ENCODE measurements around the gene CNTROB. TPM values are rescaled to one million over a fixed set of nuclear protein-coding genes. Genes with fewer than 3 reads are reported as not detected.

Gene CNTROB
- total and polyA plus RNA-seq, 4 donors = 6.0 to 39.1 (median 23.8) TPM

DNA sequence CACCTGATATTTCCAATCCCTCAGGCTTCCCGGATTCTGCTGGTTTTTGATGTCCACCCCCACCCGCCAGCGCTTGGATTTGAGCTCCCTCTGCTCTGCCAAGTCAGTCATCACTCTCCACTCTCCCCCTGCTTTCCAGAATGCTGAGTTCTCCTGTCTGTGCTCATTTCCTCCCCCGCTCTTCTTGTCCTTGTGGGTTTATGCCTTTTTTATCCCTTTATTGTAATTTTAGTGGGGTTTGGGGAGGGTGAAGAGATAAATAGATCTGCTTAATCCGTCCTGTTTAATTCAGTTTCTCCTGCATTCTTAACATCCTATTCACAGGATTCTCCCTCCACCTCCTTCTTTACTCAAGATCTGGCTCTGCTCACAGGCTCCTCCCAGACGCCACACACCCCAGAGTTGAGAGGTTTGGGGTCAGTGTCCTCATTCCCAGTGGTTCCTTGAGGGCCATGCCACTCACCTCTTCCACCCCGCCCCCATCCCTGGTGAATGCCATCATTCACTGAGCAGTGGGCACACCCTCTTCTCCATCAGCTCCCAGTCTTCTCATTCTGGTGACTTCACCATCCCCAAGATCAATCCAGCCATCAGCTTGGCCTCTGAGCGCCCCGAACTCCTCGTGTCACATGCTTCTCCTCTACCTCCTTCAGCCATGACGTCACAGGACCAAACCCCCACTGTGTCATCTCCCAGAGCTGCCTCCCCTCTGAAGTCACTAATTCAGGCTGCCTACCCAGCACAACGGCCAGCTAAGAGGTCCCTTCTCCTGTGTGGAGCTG, 55.3 kb downstream of the CNTROB start:
- 52 to 61% methylated on average over 12 of the region's 12 CpGs for WGBS, 2 donors
- no peaks in the 10 kb centered on the region for H3K36me3 ChIP-seq (ENCODE audit: control insufficient read depth in 1 of 2, insufficient read depth in 2 of 2, low read length in 1 of 2)
- no peaks in the 10 kb centered on the region for H3K9me3 ChIP-seq (ENCODE audit: control insufficient read depth, low read length)
- no peak overlapping the region for H3K4me3 ChIP-seq (ENCODE audit: low read length in 2 of 2)
- intact Hi-C loops (cut with DNase I) = loop anchor here (5.0 kb wide), 2 partner anchors 70 to 245 kb away; no protein-coding TSS in a partner anchor
- H3K4me1 ChIP-seq (ENCODE audit: control insufficient read depth in 1 of 2, insufficient read depth in 2 of 2, low read length in 2 of 2) = no peaks in the 10 kb centered on the region
- H3K27ac ChIP-seq (ENCODE audit: low read depth in 1 of 2, low read length in 2 of 2) = no peak overlapping the region
- DNase-seq (no peak), ATAC-seq (ENCODE audit: low FRiP score) (no peak)
- H3K27me3 ChIP-seq (ENCODE audit: control insufficient read depth in 1 of 2, insufficient read depth in 2 of 2, low read length in 1 of 2) = no peaks in the 10 kb centered on the region

DNA sequence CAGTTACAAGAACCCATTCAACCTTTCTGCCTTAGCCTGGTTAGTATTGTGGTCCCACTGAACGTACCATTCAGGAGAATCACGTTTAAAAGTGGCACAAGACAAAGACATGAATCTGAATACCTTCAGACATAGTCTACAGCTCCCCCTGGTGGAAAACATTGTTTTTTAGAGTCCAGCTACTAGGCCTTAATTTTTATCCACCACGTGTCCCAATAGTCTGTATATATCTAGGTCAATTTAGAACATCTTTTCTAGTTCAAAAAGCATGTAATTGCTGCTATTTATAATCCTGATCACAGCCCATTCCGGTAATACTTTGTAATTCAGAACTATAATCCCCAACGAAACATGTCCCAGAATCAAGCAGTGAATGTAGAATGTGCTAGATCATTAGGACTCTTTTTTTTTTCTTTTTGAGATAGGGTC, 56.8 kb downstream of the CNTROB start:
- intact Hi-C loops (cut with DNase I) = loop anchor here (1.0 to 5.0 kb wide), 5 partner anchors 69 to 246 kb away; no protein-coding TSS in a partner anchor
- ATAC-seq (ENCODE audit: low FRiP score) = peak; percentile 88
- DNase-seq = no peak
- no peaks in the 10 kb centered on the region for H3K4me1 ChIP-seq (ENCODE audit: control insufficient read depth in 1 of 2, insufficient read depth in 2 of 2, low read length in 2 of 2)
- H3K4me3 ChIP-seq (ENCODE audit: low read length in 2 of 2) = no peak overlapping the region
- WGBS, 2 donors = 22% methylated on average over 5 of the region's 5 CpGs
- no peaks in the 10 kb centered on the region for H3K36me3 ChIP-seq (ENCODE audit: control insufficient read depth in 1 of 2, insufficient read depth in 2 of 2, low read length in 1 of 2)
- H3K27ac ChIP-seq (ENCODE audit: low read depth in 1 of 2, low read length in 2 of 2) = no peak overlapping the region
- H3K27me3 ChIP-seq (ENCODE audit: control insufficient read depth in 1 of 2, insufficient read depth in 2 of 2, low read length in 1 of 2) = no peaks in the 10 kb centered on the region
- H3K9me3 ChIP-seq (ENCODE audit: control insufficient read depth, low read length) = no peaks in the 10 kb centered on the region

DNA sequence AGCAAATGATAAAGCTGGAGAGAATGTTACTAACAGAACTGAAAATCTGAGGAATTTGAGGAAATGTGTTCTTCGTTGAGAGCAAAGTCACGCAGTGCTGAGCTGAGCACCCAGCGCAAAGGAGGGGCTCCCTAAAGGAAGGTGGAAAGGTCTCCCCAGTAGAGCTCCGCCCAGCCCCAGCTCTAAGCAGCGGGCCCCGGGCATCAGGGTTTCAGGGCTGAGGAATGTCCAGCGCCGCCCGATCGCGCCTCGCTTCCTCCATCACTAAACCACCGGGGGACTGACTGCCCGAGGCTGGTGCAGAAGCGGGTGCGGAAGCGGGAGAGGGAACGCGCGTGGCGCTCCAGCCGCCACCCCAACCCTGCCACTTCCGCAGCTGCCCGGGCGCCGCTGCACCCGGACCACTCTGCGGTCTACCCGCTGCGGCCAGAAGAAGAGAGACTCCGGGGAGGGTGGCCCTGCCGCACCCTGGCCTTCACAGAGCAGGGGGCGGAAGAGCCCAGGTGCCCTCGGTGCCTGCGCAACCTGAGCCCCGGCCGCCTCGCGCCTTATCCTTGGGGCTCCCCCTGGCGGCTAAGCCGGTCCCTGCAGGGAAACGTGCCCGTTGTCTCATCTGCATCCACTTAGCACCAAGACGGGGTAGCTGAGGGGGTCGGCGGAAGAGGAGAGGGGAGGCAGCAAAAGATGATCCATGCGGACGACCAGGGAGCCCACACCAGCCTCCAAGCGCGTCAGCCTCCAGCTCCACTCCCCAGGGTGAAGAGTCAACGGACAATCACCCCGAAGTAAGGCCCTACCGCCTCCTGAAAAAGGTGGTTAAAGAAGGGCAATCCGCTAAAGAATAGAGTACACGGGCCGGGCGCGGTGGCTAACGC, 58.0 kb downstream of the CNTROB start:
- DNase-seq = peak; percentile 88 to 96
- Histone ChIP-seq H3K27ac (ENCODE audit: low read depth in 1 of 2, low read length in 2 of 2) (no peak overlapping the region), H3K36me3 (ENCODE audit: control insufficient read depth in 1 of 2, insufficient read depth in 2 of 2, low read length in 1 of 2) (no peaks in the 10 kb centered on the region), H3K4me3 (ENCODE audit: low read length in 2 of 2) (no peak overlapping the region), H3K4me1 (ENCODE audit: control insufficient read depth in 1 of 2, insufficient read depth in 2 of 2, low read length in 2 of 2) (no peaks in the 10 kb centered on the region), H3K9me3 (ENCODE audit: control insufficient read depth, low read length) (no peaks in the 10 kb centered on the region), H3K27me3 (ENCODE audit: control insufficient read depth in 1 of 2, insufficient read depth in 2 of 2, low read length in 1 of 2) (no peaks in the 10 kb centered on the region)
- intact Hi-C loops (cut with DNase I) = loop anchor here (1.0 to 5.0 kb wide), 5 partner anchors 67 to 248 kb away; no protein-coding TSS in a partner anchor
- WGBS, 2 donors = 2 to 4% methylated on average over 53 to 59 of the region's 59 CpGs
- ATAC-seq (ENCODE audit: low FRiP score) = peak; percentile 91

DNA sequence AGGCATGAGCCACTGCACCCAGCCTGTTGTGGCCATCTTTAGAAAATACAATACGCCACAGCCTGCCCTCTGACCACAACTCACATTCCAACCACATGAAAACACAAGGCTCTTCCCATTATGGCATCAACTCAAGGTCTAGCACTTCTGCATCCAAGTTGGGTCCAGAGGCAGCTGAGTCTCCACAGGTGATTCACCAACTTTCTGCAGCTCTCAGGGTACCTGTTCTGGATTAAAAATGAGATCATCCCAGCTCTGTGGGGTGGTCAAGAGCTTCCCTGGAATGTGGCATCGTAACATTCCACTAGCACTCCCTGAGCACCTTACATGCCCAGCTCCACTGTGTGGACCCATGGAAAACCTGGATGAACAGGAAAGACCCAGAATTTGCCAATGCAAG, 60.5 kb downstream of the CNTROB start:
- H3K36me3 ChIP-seq (ENCODE audit: control insufficient read depth in 1 of 2, insufficient read depth in 2 of 2, low read length in 1 of 2) = no peaks in the 10 kb centered on the region
- 70 to 76% methylated on average over 2 of the region's 2 CpGs for WGBS, 2 donors
- intact Hi-C loops (cut with DNase I) = loop anchor here in 1 of 2 donors (5.0 kb wide), 1 partner anchor 250 kb away; no protein-coding TSS in a partner anchor
- no peak for DNase-seq
- no peaks in the 10 kb centered on the region for H3K4me1 ChIP-seq (ENCODE audit: control insufficient read depth in 1 of 2, insufficient read depth in 2 of 2, low read length in 2 of 2)
- no peak overlapping the region for H3K27ac ChIP-seq (ENCODE audit: low read depth in 1 of 2, low read length in 2 of 2)
- H3K9me3 ChIP-seq (ENCODE audit: control insufficient read depth, low read length) = no peaks in the 10 kb centered on the region
- H3K4me3 ChIP-seq (ENCODE audit: low read length in 2 of 2) = no peak overlapping the region
- no peaks in the 10 kb centered on the region for H3K27me3 ChIP-seq (ENCODE audit: control insufficient read depth in 1 of 2, insufficient read depth in 2 of 2, low read length in 1 of 2)
- no peak for ATAC-seq (ENCODE audit: low FRiP score)

DNA sequence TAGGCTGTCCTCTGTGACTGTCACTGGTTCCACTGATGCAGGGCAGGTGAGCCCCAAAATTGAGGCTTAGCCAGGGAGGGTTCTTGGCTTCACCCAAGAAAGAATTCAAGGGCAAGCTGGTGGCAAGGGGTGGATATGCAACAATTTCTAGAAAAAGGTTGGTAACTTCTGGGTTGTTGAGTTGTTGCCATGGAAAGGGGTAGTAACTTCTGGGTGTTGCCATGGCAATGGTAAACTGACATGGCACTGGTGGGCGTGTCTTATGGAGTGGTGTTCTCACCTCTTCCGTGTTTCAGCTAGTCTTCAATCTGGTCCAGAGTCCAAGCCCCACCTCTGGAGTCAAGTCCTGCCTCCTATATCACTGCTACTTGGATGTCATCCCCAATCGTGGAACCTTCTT, 60.9 kb downstream of the CNTROB start:
- no peak overlapping the region for H3K27ac ChIP-seq (ENCODE audit: low read depth in 1 of 2, low read length in 2 of 2)
- H3K36me3 ChIP-seq (ENCODE audit: control insufficient read depth in 1 of 2, insufficient read depth in 2 of 2, low read length in 1 of 2) = no peaks in the 10 kb centered on the region
- no peaks in the 10 kb centered on the region for H3K27me3 ChIP-seq (ENCODE audit: control insufficient read depth in 1 of 2, insufficient read depth in 2 of 2, low read length in 1 of 2)
- ATAC-seq (ENCODE audit: low FRiP score) (no peak), DNase-seq (no peak)
- 51 to 54% methylated on average over 3 of the region's 3 CpGs for WGBS, 2 donors
- no peak overlapping the region for H3K4me3 ChIP-seq (ENCODE audit: low read length in 2 of 2)
- H3K4me1 ChIP-seq (ENCODE audit: control insufficient read depth in 1 of 2, insufficient read depth in 2 of 2, low read length in 2 of 2) = no peaks in the 10 kb centered on the region
- H3K9me3 ChIP-seq (ENCODE audit: control insufficient read depth, low read length) = no peaks in the 10 kb centered on the region
- intact Hi-C loops (cut with DNase I) = loop anchor here in 1 of 2 donors (5.0 kb wide), 1 partner anchor 251 kb away; no protein-coding TSS in a partner anchor

DNA sequence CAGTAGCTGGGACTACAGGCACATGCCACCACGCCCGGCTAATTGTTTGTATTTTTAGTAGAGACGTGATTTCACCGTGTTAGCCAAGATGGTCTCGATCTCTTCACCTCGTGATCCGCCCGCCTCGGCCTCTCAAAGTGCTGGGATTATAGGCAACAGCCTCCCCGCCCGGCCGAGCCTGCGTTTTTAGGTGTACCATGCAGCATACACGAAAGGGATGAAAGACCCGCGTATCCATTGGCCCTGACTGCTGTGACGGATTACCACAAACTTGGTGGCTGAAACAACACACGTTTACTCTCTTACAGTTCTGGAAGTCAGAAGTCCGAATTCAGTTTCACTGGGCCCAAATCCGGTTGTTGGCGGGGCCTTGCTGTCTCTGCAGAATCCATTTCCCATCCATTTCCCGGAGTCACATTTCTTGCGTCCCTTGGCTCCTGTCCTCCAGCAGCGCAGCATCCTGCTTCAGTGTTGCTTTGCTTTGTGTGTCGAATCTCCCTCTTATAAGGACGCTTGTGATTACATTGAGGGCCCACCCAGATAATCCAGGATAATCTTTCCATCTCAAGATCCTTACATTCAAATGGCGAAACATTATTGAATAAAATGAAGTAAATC, 62.1 kb downstream of the CNTROB start:
- DNase-seq = no peak
- Histone ChIP-seq H3K4me1 (ENCODE audit: control insufficient read depth in 1 of 2, insufficient read depth in 2 of 2, low read length in 2 of 2) (no peaks in the 10 kb centered on the region), H3K9me3 (ENCODE audit: control insufficient read depth, low read length) (no peaks in the 10 kb centered on the region), H3K27ac (ENCODE audit: low read depth in 1 of 2, low read length in 2 of 2) (no peak overlapping the region), H3K4me3 (ENCODE audit: low read length in 2 of 2) (no peak overlapping the region), H3K36me3 (ENCODE audit: control insufficient read depth in 1 of 2, insufficient read depth in 2 of 2, low read length in 1 of 2) (no peaks in the 10 kb centered on the region), H3K27me3 (ENCODE audit: control insufficient read depth in 1 of 2, insufficient read depth in 2 of 2, low read length in 1 of 2) (no peaks in the 10 kb centered on the region)
- intact Hi-C loops (cut with DNase I) = loop anchor here in 1 of 2 donors (5.0 kb wide), 1 partner anchor 252 kb away; no protein-coding TSS in a partner anchor
- WGBS, 2 donors = 87% methylated on average over 27 of the region's 27 CpGs
- no peak for ATAC-seq (ENCODE audit: low FRiP score)

DNA sequence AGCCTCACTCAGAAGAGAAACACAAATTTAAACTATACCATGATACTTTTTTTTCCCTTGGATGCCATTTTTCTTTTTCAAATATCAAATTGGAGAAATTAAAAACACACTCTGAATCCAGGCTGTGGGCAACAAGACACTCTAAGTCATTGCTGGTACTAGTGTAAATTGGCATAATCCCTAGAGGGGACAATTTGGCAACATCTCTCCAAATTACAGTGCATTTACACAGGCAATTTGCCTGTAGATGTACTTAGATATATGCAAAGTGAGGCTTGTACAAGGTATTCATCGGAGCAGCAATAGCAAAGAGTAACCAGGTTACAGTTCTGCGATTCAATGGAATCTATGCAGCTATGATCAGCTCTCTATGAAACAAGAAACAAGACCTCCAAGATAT, 63.7 kb downstream of the CNTROB start:
- 91 to 93% methylated on average over 2 of the region's 2 CpGs for WGBS, 2 donors

DNA sequence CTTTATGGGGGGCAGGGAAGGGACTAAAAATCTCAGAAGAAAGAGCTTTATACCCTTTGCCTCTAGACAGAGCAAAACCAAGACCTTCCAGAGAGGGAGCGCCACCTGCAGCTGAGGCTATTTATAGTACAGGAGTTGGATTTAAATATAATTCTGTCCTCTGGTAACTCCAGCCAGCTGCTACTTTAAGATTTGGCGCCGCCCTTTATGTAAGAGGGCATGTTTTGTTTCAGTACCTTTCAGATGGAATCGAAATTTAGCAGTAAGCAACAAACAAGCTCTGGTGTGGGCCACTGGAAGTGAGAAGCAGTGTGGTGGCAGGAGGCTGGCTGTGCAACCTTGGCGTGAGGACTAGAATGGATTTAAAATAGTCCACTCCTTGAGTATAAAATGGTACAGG, 65.2 kb downstream of the CNTROB start:
- H3K27me3 ChIP-seq (ENCODE audit: control insufficient read depth in 1 of 2, insufficient read depth in 2 of 2, low read length in 1 of 2) = no peaks in the 10 kb centered on the region
- no peak overlapping the region for H3K4me3 ChIP-seq (ENCODE audit: low read length in 2 of 2)
- intact Hi-C loops (cut with DNase I) = no loop called here
- ATAC-seq (ENCODE audit: low FRiP score) = no peak
- H3K9me3 ChIP-seq (ENCODE audit: control insufficient read depth, low read length) = no peaks in the 10 kb centered on the region
- WGBS, 2 donors = 16 to 17% methylated on average over 5 of the region's 5 CpGs
- H3K36me3 ChIP-seq (ENCODE audit: control insufficient read depth in 1 of 2, insufficient read depth in 2 of 2, low read length in 1 of 2) = no peaks in the 10 kb centered on the region
- H3K4me1 ChIP-seq (ENCODE audit: control insufficient read depth in 1 of 2, insufficient read depth in 2 of 2, low read length in 2 of 2) = no peaks in the 10 kb centered on the region
- H3K27ac ChIP-seq (ENCODE audit: low read depth in 1 of 2, low read length in 2 of 2) = no peak overlapping the region
- DNase-seq = no peak

More for the DNA sequence above, 63.7 kb downstream of the CNTROB start:
- H3K27ac ChIP-seq (ENCODE audit: low read depth in 1 of 2, low read length in 2 of 2) = no peak overlapping the region
- no peaks in the 10 kb centered on the region for H3K4me1 ChIP-seq (ENCODE audit: control insufficient read depth in 1 of 2, insufficient read depth in 2 of 2, low read length in 2 of 2)
- intact Hi-C loops (cut with DNase I) = no loop called here
- H3K4me3 ChIP-seq (ENCODE audit: low read length in 2 of 2) = no peak overlapping the region
- H3K27me3 ChIP-seq (ENCODE audit: control insufficient read depth in 1 of 2, insufficient read depth in 2 of 2, low read length in 1 of 2) = no peaks in the 10 kb centered on the region
- no peaks in the 10 kb centered on the region for H3K9me3 ChIP-seq (ENCODE audit: control insufficient read depth, low read length)
- ATAC-seq (ENCODE audit: low FRiP score) (no peak), DNase-seq (no peak)
- H3K36me3 ChIP-seq (ENCODE audit: control insufficient read depth in 1 of 2, insufficient read depth in 2 of 2, low read length in 1 of 2) = no peaks in the 10 kb centered on the region
